HG03521 (cell line): ENCODE data around the gene GGT5.
A peak's percentile ranks its signal among the peaks of the same experiment; 100 is the strongest.
"Not testable (repeated sequence)": the region's sequence is repeated elsewhere in the genome, so short reads cannot be mapped to it uniquely, and the experiment has no call there.

Source experiments
- ATAC-seq: cut with Tn5 transposase; IDR thresholded peaks from one replicate; pipeline ENCODE4 v1.9.1; 2021; ENCODE audit warnings: mild to moderate bottlenecking, moderate library complexity; ENCODE audit not compliant: unreplicated experiment

Gene GGT5, protein sequence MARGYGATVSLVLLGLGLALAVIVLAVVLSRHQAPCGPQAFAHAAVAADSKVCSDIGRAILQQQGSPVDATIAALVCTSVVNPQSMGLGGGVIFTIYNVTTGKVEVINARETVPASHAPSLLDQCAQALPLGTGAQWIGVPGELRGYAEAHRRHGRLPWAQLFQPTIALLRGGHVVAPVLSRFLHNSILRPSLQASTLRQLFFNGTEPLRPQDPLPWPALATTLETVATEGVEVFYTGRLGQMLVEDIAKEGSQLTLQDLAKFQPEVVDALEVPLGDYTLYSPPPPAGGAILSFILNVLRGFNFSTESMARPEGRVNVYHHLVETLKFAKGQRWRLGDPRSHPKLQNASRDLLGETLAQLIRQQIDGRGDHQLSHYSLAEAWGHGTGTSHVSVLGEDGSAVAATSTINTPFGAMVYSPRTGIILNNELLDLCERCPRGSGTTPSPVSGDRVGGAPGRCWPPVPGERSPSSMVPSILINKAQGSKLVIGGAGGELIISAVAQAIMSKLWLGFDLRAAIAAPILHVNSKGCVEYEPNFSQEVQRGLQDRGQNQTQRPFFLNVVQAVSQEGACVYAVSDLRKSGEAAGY

DNA sequence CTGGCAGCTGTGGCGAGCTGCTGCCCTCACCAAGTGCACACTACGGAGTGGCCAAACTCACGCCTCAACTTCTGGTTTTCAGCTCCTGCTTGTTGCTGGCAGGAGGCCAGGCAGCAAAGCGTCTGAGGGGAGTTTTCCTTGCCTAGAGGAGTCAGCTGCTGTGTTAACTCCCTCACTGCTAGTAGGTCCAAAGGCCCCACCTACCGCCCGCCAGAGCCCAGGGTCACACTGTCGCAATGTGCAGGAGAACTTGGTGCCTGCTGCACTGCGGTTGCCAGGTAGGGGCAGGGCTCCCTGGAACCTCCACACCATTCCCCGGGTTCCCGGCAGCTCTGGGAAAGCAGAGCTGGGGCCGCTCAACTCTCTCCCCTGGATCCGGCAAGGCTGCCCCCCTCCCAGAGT, at the start of gene GGT5:
Gene GGT5 (minus strand): TSS at position 53 of the 402 bp plus-strand sequence. CDS start 357 bp downstream, outside the sequence.
- ATAC-seq = not testable (repeated sequence)

DNA sequence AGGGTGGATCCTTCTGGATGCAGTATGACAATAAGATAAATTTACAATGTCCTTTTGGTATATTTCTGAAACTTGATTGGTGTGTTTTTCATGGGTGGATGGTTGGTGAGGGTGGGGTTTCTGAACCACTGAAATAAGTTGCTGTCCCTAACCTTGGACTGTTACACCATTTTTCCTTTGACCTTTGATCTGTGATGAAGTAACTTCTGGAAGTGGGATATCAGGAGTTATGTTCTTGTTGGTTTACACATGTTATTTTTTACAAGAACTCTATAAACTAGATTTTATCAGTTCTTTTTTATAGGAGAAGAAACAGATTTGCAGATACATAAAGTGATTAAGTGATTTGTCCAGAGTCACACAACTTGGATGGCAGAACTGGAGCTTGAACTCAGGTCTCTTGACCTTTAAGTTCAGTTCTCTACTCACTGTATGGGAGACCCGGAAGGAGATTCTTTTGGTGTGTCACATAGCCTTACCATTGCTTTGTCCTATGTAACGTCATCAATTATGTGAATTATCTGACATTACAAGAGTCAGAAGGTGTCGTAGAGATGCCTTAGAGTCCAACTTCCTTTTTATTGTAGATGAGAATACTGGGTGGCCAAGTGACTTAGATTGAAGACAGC, 47.4 kb upstream of the GGT5 start:
- not testable (repeated sequence) for ATAC-seq

GRCh38 chr22:24291515-24292201, 46.8 kb upstream of the GGT5 start:
- no peak for ATAC-seq

GRCh38 chr22:24290459-24290858, 45.6 kb upstream of the GGT5 start:
- ATAC-seq = no peak

- no peak for ATAC-seq
Measured at GRCh38 chr22:24289741-24290163, 44.9 kb upstream of the GGT5 start.

- no peak for ATAC-seq
Measured at GRCh38 chr22:24289114-24289513, 44.2 kb upstream of the GGT5 start.

DNA sequence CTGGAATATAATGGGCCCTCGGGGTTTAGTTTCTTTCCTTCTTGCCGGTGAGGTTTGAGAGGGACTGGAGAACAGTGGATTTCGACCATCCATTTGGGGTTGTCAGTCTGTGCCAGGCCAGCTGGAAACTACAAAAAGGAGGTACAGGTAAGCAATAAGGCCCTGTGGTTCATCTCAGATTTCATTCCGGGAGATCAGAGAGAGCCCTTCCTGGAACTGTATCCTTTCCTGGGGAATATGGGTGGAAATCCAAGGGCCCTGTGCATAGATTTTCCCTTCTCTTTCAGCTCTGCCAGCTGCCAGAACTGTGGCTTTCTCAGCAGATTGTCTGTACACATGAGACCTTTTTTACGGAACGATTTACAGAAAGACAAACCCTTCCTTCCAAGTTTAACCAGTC, 42.9 kb upstream of the GGT5 start:
- ATAC-seq = not testable (repeated sequence)

DNA sequence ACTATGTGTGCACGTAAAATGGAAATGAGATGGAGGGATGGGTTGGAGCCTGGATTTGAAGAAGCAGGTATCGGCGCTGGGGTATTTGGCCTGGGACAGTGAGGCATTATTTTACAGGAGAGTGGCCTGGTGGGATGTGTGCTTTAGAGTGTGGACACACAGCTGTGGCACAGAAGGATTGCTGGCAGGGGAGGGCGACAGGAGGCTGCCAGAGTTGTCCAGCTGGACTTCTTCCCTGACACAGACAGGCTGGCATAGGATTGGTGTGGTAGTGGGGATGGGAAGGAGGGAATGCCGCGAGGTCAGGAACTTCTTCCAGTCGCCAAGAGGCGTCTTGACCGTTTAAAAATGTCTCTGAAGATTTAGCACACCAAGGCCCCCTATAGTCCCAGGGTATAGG, 42.3 kb upstream of the GGT5 start:
- ATAC-seq = not testable (repeated sequence)

GRCh38 chr22:24285245-24285644, 40.4 kb upstream of the GGT5 start:
- no peak for ATAC-seq

- ATAC-seq = no peak
Measured at GRCh38 chr22:24284747-24285203, 39.9 kb upstream of the GGT5 start.

DNA sequence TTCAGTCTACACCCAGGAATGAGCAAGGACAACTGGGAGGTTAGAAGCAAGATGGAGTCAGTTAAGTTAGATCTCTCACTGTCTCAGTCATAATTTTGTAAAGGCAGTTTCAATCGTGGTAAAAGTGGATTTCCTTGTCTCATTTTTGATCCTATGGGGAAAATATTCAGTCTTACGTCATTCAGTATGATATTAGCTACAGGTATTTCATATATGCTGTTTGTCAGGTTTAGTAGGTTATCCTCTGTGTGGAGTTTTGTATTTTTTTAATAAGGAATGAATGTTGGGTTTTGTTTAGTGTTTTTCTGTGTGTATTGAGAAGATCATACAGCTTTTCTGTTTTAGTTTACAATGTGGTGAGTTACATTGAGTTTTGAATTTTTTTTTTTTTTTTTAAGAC, 37.5 kb upstream of the GGT5 start:
- ATAC-seq = no peak

- not testable (repeated sequence) for ATAC-seq
Measured at GRCh38 chr22:24280363-24280762, 35.5 kb upstream of the GGT5 start.

DNA sequence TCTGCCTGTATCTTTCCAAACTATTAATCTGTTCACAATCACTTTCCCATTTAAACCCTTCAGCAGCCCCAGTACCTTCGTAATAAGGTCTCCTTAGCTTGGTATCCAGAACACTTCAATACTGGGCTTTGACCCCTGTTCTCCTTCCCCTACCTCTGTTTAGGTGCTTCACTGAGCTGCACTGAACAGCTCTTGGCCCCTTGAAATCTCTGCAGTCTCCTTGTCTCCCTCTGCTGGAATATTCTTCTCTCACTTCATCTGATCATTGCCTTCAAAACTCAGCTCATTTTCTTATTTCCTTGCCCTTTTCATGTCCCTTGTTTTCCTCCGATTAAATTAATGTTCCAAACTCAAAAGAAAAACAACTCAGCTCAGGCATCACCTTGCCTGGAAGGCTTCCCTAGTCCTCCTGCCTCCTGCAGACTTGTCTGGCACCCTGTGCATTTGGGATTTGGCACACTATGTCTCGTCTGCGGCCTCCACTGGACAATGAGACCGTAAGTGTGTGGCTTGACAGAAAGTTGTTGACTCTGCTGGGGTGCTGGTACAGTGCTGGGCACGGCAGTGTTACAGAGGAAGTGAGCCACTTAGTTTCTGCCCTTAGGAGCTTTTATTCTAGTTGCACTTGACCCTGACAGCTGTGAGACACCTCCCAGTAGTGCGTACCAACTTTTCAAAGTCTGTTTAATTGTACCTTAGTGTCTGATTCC, 30.0 kb upstream of the GGT5 start:
- ATAC-seq = not testable (repeated sequence)

- ATAC-seq = not testable (repeated sequence)
Measured at GRCh38 chr22:24273906-24274305, 29.0 kb upstream of the GGT5 start.

DNA sequence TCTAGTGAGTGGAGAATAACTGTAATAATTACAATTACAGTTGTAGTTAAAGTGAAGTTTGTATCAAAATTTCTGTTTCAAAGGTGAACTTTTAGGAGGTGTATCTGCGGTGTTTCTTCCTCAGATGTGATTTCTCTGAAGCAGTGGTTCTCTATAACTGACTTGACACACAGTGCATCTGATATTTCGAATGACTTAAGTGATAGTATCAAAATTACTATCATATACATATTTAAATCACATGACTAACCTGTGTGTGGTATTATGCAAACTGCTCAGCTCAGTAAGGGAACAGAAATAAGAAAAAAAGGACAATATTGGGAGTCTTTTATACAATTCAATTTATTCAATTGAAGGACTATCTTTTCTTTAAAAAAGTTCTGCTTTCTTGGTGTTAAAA, 28.1 kb upstream of the GGT5 start:
- ATAC-seq = not testable (repeated sequence)

GRCh38 chr22:24271386-24271854, 26.5 kb upstream of the GGT5 start:
- no peak for ATAC-seq

- ATAC-seq = peak; percentile 89
Measured at GRCh38 chr22:24270556-24271385, 25.9 kb upstream of the GGT5 start, which contains the start of gene SPECC1L. TSS of gene SPECC1L (plus strand) at chr22:24270831. CDS start at chr22:24302232, 31,401 bp downstream.

DNA sequence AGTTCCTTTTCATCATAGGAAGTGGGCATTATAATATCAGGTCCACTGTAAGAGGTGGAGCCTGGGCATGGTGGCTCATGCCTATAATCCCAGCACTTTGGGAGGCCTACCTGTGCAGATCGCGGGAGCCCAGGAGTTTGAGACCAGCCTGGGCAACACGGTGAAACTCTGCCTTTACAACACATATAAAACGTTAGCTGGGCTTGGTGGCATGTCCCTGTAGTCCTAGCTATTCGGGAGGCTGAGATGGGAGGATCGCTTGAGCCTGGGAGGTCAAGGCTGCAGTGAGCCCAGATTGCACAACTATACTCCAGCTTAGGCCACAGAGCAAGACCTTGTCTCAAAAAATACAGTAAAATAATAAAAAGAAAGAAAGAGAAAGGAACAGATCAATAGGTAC, 21.6 kb upstream of the GGT5 start:
- not testable (repeated sequence) for ATAC-seq

GRCh38 chr22:24265734-24266133, 20.9 kb upstream of the GGT5 start:
- ATAC-seq = no peak
